GM12891 (cell line): Measurements from ENCODE around the gene ZNF217.
"Not testable (repeated sequence)": the region's sequence is repeated elsewhere in the genome, so short reads cannot be mapped to it uniquely, and the experiment has no call there.

ENCODE experiments used
- POLR2A ChIP-seq: IDR thresholded peaks from 2 replicates; pipeline ENCODE4 v1.6.1; 2011; ENCODE audit warnings: low read depth, low read length, control low read depth
- SPI1 ChIP-seq: IDR thresholded peaks from 2 replicates; pipeline ENCODE4 v1.6.1; 2011; ENCODE audit warnings: low read depth, low read length, control low read depth

DNA sequence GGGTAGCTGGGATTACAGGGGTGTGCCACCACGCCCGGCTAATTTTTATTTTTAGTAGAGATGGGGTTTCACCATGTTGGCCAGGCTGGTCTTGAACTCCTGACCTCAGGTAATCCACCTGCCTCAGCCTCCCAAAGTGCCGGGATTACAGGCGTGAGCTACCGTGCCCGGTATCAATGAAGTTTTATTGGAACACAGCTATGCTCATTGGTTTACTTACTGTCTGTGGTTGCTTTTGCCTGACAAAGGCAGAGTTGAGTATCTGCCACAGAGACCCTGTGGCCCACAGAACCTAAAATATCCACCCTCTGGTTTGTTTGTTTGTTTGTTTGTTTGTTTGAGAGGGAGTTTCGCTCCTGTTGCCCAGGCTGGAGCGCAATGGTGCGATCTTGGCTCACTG lies 43.7 kb upstream of the ZNF217 start:
- TF ChIP-seq POLR2A, SPI1: not testable (repeated sequence)
